ENCODE measurements around the gene SDC3. TPM values are rescaled to one million over a fixed set of nuclear protein-coding genes. Genes with fewer than 3 reads are reported as not detected.

The SDC3 gene
- total and polyA plus RNA-seq, 2 of the 8 experiments (the other 6 are each of a cell fraction or from before 2014, with no cell fraction given), result 7.0 to 27.0 TPM

DNA sequence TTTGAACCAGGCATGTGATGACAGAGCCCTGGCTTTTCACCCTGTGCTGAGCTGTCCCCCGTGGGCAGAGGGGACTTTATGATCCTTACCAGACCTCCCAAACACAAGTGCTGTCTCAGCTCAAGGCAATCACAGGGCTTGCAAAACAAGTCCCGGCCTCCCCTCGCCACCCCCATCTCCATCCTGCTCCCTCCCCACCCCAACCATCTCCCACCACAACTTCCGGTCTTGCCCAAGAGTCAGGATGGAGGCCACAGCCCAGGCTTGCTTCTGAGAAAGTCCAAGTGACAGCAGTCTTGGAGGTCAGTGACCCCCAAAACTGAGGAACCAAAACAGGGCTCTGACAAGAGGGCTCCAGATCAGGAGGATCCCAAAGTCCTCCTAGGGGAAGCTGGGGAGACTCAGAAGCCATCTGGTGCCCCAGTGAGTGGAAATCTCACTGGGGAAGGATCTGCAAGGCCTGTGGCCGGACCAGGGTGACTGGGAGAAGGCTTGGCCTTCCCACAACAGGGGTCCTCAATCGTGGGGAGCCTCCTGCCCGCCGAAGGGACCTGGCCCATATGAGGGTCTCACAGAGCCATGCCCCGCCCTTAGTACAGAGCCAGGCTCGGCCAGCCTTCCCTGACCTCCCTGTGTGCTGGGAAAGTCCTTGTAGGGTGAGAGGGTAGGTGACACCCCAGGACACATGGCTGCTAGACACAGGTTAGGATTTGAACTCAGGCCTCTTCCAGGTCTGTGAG lies 4.5 kb upstream of the SDC3 start:
- no peak for FAIRE-seq
- Histone ChIP-seq H3K56ac (replicated peaks; ENCODE audit: insufficient read length, low read depth, low read length) (no peak overlapping the region), H2BK5ac (ENCODE audit: low read depth, low read length) (no peak overlapping the region), H3K4me2 (ENCODE audit: insufficient read depth in 1 of 2, low read depth in 2 of 2, low read length in 2 of 2) (no peak overlapping the region), H3K9ac (replicated peaks in 1 of 4; ENCODE audit: extremely low read depth in 1 of 4, low read depth in 3 of 4, low read length in 3 of 4) (no peak overlapping the region), H3K79me2 (ENCODE audit: control insufficient read depth in 1 of 2, insufficient read depth in 2 of 2, low read length in 2 of 2) (no peaks in the 10 kb centered on the region), H2AK5ac (ENCODE audit: low read depth, low read length) (no peak overlapping the region), H2AFZ (ENCODE audit: low read length) (no peak overlapping the region), H3K4me1 (replicated peaks in 1 of 4; ENCODE audit: control insufficient read depth in 3 of 4, insufficient read depth in 4 of 4, low read length in 3 of 4) (peaks cover 0 to 14% (median 9%) of the 10 kb centered on the region in 4 experiments; a peak in 6 of 7 replicates), H3K27ac (ENCODE audit: low read depth, low read length) (no peak overlapping the region), H3K79me1 (ENCODE audit: low read depth, low read length) (no peaks in the 10 kb centered on the region), H3K9me3 (ENCODE audit: insufficient read depth in 2 of 2, low read depth in 1 of 2, low read length in 1 of 2) (no peaks in the 10 kb centered on the region), H3K23ac (ENCODE audit: insufficient read length) (no peak overlapping the region), H4K91ac (replicated peaks; ENCODE audit: insufficient read length, low read length) (no peak overlapping the region), H3K23me2 (ENCODE audit: low read depth, low read length) (no peaks in the 10 kb centered on the region; the same call in 1 of the 2 replicates), H3K14ac (ENCODE audit: insufficient read length) (no peak overlapping the region), H2BK12ac (ENCODE audit: low read depth, low read length) (no peak overlapping the region), H3K4ac (replicated peaks; ENCODE audit: insufficient read length, low read depth, low read length) (no peak overlapping the region), H3K27me3 (replicated peaks in 1 of 4; ENCODE audit: control insufficient read depth in 3 of 4, extremely low read depth in 1 of 4, insufficient read depth in 3 of 4, low read length in 3 of 4) (peaks cover 0 to 3% (median 2%) of the 10 kb centered on the region in 4 experiments; a peak in 2 of 7 replicates), H4K5ac (ENCODE audit: insufficient read length, low read depth, low read length) (no peak overlapping the region), H3K36me3 (ENCODE audit: control insufficient read depth in 2 of 4, insufficient read depth in 4 of 4, low read length in 3 of 4) (no peaks in the 10 kb centered on the region), H2BK20ac (ENCODE audit: low read length) (no peak overlapping the region), H4K20me1 (replicated peaks in 1 of 2; ENCODE audit: control insufficient read depth in 1 of 2, insufficient read depth in 2 of 2, low read length in 2 of 2) (no peaks in the 10 kb centered on the region), H4K8ac (ENCODE audit: extremely low read depth, insufficient read depth, low read length) (no peak overlapping the region), H3K4me3 (ENCODE audit: extremely low read depth in 1 of 4, insufficient read depth in 2 of 4, low read depth in 3 of 4, low read length in 4 of 4) (no peak overlapping the region), H2BK15ac (ENCODE audit: low read length) (no peak overlapping the region), H3K18ac (ENCODE audit: extremely low read depth, low read length) (no peak overlapping the region), H2BK120ac (replicated peaks; ENCODE audit: low read depth, low read length) (no peak overlapping the region)
- ChIA-PET POLR2A (ENCODE audit: partially characterized antibody) (interaction anchor here (1.3 to 3.0 kb wide), 3 partner anchors 8 to 111 kb away, joined by 3 to 16 read pairs (median 4); no protein-coding TSS in a partner anchor), CTCF (ENCODE audit: partially characterized antibody) (interaction anchor here (0.6 to 27.2 kb wide), 20 partner anchors 9 to 193 kb away, joined by 3 to 1519 read pairs (median 11); partner anchors contain the start of gene MATN1)
- 88% methylated on average over 7 of the region's 10 CpGs; no CpG with 5 or more reads in 1 of the 2 experiments for WGBS, 2 experiments (ENCODE audit: extremely low coverage in 1 of 2, insufficient coverage in 1 of 2, insufficient read length in 1 of 2, insufficient replicate concordance in 2 of 2, low coverage in 1 of 2, low lambda C conversion rate in 2 of 2, missing lambda C conversion rate in 1 of 2)
- DNase-seq (ENCODE audit: low read depth in 1 of 2, low spot score in 2 of 2), result no peak
- TF ChIP-seq BCL11A (IDR thresholded peaks at IDR 0.05; ENCODE audit: low read depth in 2 of 2, low read length in 2 of 2) (no peak), BACH1 (IDR thresholded peaks at IDR 0.05; ENCODE audit: low read length) (no peak), CHD1 (IDR thresholded peaks at IDR 0.05; ENCODE audit: low read depth, low read length) (no peak), KDM5A (IDR thresholded peaks at IDR 0.05; ENCODE audit: low read length) (no peak), EZH2 (IDR thresholded peaks at IDR 0.05; ENCODE audit: low read depth, low read length, severe bottlenecking) (no peak), CTBP2 (IDR thresholded peaks at IDR 0.05; ENCODE audit: borderline replicate concordance, insufficient read depth, insufficient read length, low read length) (no peak), ZNF274 (IDR thresholded peaks at IDR 0.05; ENCODE audit: borderline replicate concordance, extremely low read depth, low read length) (no peak), ASH2L (IDR thresholded peaks at IDR 0.05; ENCODE audit: low read length) (no peak)
- TF ChIP-seq, protein P1, sequence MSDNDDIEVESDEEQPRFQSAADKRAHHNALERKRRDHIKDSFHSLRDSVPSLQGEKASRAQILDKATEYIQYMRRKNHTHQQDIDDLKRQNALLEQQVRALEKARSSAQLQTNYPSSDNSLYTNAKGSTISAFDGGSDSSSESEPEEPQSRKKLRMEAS (IDR thresholded peaks at IDR 0.05), result no peak
- TF ChIP-seq, protein P2, sequence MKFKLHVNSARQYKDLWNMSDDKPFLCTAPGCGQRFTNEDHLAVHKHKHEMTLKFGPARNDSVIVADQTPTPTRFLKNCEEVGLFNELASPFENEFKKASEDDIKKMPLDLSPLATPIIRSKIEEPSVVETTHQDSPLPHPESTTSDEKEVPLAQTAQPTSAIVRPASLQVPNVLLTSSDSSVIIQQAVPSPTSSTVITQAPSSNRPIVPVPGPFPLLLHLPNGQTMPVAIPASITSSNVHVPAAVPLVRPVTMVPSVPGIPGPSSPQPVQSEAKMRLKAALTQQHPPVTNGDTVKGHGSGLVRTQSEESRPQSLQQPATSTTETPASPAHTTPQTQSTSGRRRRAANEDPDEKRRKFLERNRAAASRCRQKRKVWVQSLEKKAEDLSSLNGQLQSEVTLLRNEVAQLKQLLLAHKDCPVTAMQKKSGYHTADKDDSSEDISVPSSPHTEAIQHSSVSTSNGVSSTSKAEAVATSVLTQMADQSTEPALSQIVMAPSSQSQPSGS (IDR thresholded peaks at IDR 0.05; ENCODE audit: low read length), result no peak
